22Rv1 (cell line): Measurements from ENCODE around the gene WDR72.

Experiments
- CTCF ChIP-seq: fragments of 450-650 bp; IDR thresholded peaks from 2 replicates; pipeline ENCODE4 v1.5.1; 2017; ENCODE audit warnings: mild to moderate bottlenecking
- ZFX ChIP-seq: fragments of 450-650 bp; IDR thresholded peaks from 2 replicates; pipeline ENCODE4 v1.6.1; 2017; ENCODE audit warnings: antibody characterized with exemption, borderline replicate concordance

GRCh38 chr15:53753813-53754212 lies 5.7 kb downstream of the WDR72 start:
- TF ChIP-seq CTCF (no peak), ZFX (no peak)
